ENCODE data around the gene KLHDC7B.

KLHDC7B gene

GRCh38 chr22:50564289-50564688 lies 18.6 kb downstream of the KLHDC7B start:
- no peak overlapping the region for H3K4me3 ChIP-seq (ENCODE audit: low read length)
- TF ChIP-seq CTCF (conservative IDR thresholded peaks at IDR 0.05; ENCODE audit: low read length): no peak
- DNase-seq (ENCODE audit: low read depth): no peak

GRCh38 chr22:50567721-50568252 lies 22.1 kb downstream of the KLHDC7B start:
- H3K4me3 ChIP-seq (ENCODE audit: low read length): no peak overlapping the region
- DNase-seq (ENCODE audit: low read depth): no peak
- TF ChIP-seq CTCF (conservative IDR thresholded peaks at IDR 0.05; ENCODE audit: low read length): no peak

GRCh38 chr22:50568626-50569025 lies 22.9 kb downstream of the KLHDC7B start:
- H3K4me3 ChIP-seq (ENCODE audit: low read length): no peak overlapping the region
- DNase-seq (ENCODE audit: low read depth): no peak
- no peak for TF ChIP-seq CTCF (conservative IDR thresholded peaks at IDR 0.05; ENCODE audit: low read length)

- H3K4me3 ChIP-seq (ENCODE audit: low read length): no peak overlapping the region
- no peak for DNase-seq (ENCODE audit: low read depth)
- TF ChIP-seq CTCF (conservative IDR thresholded peaks at IDR 0.05; ENCODE audit: low read length): no peak
These were observed 23.4 kb downstream of the KLHDC7B start for GRCh38 chr22:50569041-50569459.

GRCh38 chr22:50569896-50570535 lies 24.3 kb downstream of the KLHDC7B start:
- no peak for DNase-seq (ENCODE audit: low read depth)
- no peak overlapping the region for H3K4me3 ChIP-seq (ENCODE audit: low read length)
- no peak for TF ChIP-seq CTCF (conservative IDR thresholded peaks at IDR 0.05; ENCODE audit: low read length)

- no peak for TF ChIP-seq CTCF (conservative IDR thresholded peaks at IDR 0.05; ENCODE audit: low read length)
- DNase-seq (ENCODE audit: low read depth): no peak
- H3K4me3 ChIP-seq (ENCODE audit: low read length): no peak overlapping the region
These were observed 25.2 kb downstream of the KLHDC7B start for GRCh38 chr22:50570861-50571260.
